Panc1 (cell line): ENCODE measurements around the gene DENND11. TPM values are rescaled to one million over a fixed set of nuclear protein-coding genes. Genes with fewer than 3 reads are reported as not detected.

ENCODE experiments used
- ATAC-seq: fragments of 200-7000 bp; cut with Tn5 transposase; 2 replicates; pipeline ENCODE4 v1.9.1; 2020; ENCODE audit warnings: mild to moderate bottlenecking, moderate library complexity
- BruUV-seq: library from RNA; stranded (reverse); fragments of 400-500 nt; replicated peaks from 2 replicates; lab custom pipeline; 2021; lab: Mats Ljungman, UMichigan
- CTCF ChIA-PET: fragments of 300-600 bp; sonication (Branson Sonifier 250); formaldehyde crosslinking; loops from one replicate; lab custom pipeline; 2022; ENCODE audit warnings: antibody characterized with exemption; lab: Charles Lee
- POLR2A ChIA-PET: fragments of 300-600 bp; sonication (Branson Sonifier 250); formaldehyde crosslinking; loops from one replicate; lab custom pipeline; 2022; ENCODE audit warnings: antibody characterized with exemption; lab: Charles Lee
- DNase-seq: peaks from one replicate; pipeline ENCODE4 v3.0.0-alpha.2; 2010; ENCODE audit warnings: low read depth, low spot score
- H3K27ac ChIP-seq: 2 replicates; pipeline ENCODE4 v1.5.1; 2011; ENCODE audit warnings: mild to moderate bottlenecking, low read length, inconsistent platforms
- H3K27me3 ChIP-seq: fragments of 200-500 bp; sonication (Bioruptor generic); 2 replicates; pipeline ENCODE4 v1.6.0; 2014; ENCODE audit warnings: low read length, inconsistent platforms; ENCODE audit not compliant: control insufficient read depth, insufficient read depth
- H3K36me3 ChIP-seq: fragments of 200-500 bp; sonication (Bioruptor generic); 2 replicates; pipeline ENCODE4 v1.5.1; 2014; ENCODE audit warnings: inconsistent platforms, mild to moderate bottlenecking, low read length, moderate library complexity; ENCODE audit not compliant: control insufficient read depth, insufficient read depth
- H3K4me1 ChIP-seq: 2 replicates; pipeline ENCODE4 v1.5.1; 2011; ENCODE audit warnings: inconsistent platforms, mild to moderate bottlenecking, low read length, moderate library complexity; ENCODE audit not compliant: control insufficient read depth, insufficient read depth
- H3K4me3 ChIP-seq, 2 experiments: 2 replicates each; pipeline ENCODE4 v1.5.1; 2011 to 2012; ENCODE audit warnings: low read depth in 2 of 2, low read length in 2 of 2, mild to moderate bottlenecking in 2 of 2, inconsistent platforms in 1 of 2, moderate library complexity in 1 of 2
- H3K9me3 ChIP-seq: fragments of 200-500 bp; sonication (Bioruptor generic); 2 replicates; pipeline ENCODE4 v1.5.1; 2014; ENCODE audit warnings: low read depth, mild to moderate bottlenecking, inconsistent platforms, low read length, moderate library complexity; ENCODE audit not compliant: control insufficient read depth, insufficient read depth
- POLR2AphosphoS5 ChIP-seq: IDR thresholded peaks from 2 replicates; pipeline ENCODE4 v1.6.1; 2012; ENCODE audit warnings: mild to moderate bottlenecking, low read depth, low read length, moderate library complexity
- SIN3A ChIP-seq: IDR thresholded peaks from 2 replicates; pipeline ENCODE4 v1.6.1; 2012; ENCODE audit warnings: low read depth, mild to moderate bottlenecking, low read length, moderate library complexity, borderline replicate concordance; ENCODE audit not compliant: insufficient read depth
- TCF7L2 ChIP-seq: IDR thresholded peaks from 2 replicates; pipeline ENCODE4 v1.6.1; 2011; ENCODE audit warnings: mild to moderate bottlenecking, low read depth, low read length, inconsistent platforms
- in situ Hi-C: cut with HindIII; loops from 2 replicates; pipeline ENCODE4 v1.10.0; 2016; ENCODE audit warnings: low sequenced_read_pairs, low pct_unique_long_range_greater_than_20kb
- intact Hi-C: fragments of 100-400 bp; cut with micrococcal nuclease; formaldehyde crosslinking; loops from one replicate; pipeline ENCODE4 v1.10.0; 2022; ENCODE audit not compliant: unreplicated experiment
- total RNA-seq: library from RNA; stranded (reverse); gene quantifications from one replicate; pipeline ENCODE4 v1.2.1, GENCODE V29; 2021; ENCODE audit not compliant: unreplicated experiment
- TF ChIP-seq, protein P1 (sequence below): fragments of 450-650 bp; IDR thresholded peaks from 2 replicates; pipeline ENCODE4 v1.5.1; 2017; ENCODE audit warnings: mild to moderate bottlenecking
- TF ChIP-seq, protein P2 (sequence below), 2 experiments: IDR thresholded peaks; 2 replicates each; pipeline ENCODE4 v1.6.1; 2011 to 2012; ENCODE audit warnings: low read depth in 2 of 2, control low read depth in 1 of 2, low read length in 1 of 2, mild to moderate bottlenecking in 1 of 2, moderate library complexity in 1 of 2; ENCODE audit not compliant: insufficient read depth in 1 of 2

Gene DENND11
- total RNA-seq, 1 experiment from 2014 or later, result 10.4 TPM

DNA sequence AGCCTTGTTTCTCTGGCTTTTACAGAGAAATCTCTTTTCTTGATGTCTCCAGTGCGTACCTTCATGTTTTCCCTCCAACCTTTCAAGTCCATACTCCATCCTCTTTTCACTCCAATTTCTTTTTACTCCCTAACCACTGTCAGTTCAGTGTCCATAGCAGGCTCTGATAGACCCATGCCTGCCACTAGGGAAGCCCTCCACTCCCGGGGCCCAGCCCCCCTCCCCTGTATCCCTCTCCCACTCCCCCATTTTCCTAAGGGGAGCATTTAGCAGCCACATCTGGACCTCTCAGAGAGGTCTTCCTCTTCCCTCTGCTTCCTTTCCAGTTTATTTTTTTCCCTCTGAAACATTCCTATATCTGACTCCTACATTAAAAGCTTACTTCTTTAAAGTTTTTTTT is 33.1 kb downstream of the DENND11 start:
- Histone ChIP-seq H3K27me3 (no peaks in the 10 kb centered on the region), H3K27ac (no peak overlapping the region), H3K9me3 (no peaks in the 10 kb centered on the region), H3K4me3 (no peak overlapping the region), H3K36me3 (no peaks in the 10 kb centered on the region), H3K4me1 (no peaks in the 10 kb centered on the region)
- TF ChIP-seq, protein P1, sequence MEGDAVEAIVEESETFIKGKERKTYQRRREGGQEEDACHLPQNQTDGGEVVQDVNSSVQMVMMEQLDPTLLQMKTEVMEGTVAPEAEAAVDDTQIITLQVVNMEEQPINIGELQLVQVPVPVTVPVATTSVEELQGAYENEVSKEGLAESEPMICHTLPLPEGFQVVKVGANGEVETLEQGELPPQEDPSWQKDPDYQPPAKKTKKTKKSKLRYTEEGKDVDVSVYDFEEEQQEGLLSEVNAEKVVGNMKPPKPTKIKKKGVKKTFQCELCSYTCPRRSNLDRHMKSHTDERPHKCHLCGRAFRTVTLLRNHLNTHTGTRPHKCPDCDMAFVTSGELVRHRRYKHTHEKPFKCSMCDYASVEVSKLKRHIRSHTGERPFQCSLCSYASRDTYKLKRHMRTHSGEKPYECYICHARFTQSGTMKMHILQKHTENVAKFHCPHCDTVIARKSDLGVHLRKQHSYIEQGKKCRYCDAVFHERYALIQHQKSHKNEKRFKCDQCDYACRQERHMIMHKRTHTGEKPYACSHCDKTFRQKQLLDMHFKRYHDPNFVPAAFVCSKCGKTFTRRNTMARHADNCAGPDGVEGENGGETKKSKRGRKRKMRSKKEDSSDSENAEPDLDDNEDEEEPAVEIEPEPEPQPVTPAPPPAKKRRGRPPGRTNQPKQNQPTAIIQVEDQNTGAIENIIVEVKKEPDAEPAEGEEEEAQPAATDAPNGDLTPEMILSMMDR, result no peak
- no peak for TF ChIP-seq POLR2AphosphoS5
- TF ChIP-seq TCF7L2, result no peak
- TF ChIP-seq SIN3A, result no peak
- TF ChIP-seq, protein P2, sequence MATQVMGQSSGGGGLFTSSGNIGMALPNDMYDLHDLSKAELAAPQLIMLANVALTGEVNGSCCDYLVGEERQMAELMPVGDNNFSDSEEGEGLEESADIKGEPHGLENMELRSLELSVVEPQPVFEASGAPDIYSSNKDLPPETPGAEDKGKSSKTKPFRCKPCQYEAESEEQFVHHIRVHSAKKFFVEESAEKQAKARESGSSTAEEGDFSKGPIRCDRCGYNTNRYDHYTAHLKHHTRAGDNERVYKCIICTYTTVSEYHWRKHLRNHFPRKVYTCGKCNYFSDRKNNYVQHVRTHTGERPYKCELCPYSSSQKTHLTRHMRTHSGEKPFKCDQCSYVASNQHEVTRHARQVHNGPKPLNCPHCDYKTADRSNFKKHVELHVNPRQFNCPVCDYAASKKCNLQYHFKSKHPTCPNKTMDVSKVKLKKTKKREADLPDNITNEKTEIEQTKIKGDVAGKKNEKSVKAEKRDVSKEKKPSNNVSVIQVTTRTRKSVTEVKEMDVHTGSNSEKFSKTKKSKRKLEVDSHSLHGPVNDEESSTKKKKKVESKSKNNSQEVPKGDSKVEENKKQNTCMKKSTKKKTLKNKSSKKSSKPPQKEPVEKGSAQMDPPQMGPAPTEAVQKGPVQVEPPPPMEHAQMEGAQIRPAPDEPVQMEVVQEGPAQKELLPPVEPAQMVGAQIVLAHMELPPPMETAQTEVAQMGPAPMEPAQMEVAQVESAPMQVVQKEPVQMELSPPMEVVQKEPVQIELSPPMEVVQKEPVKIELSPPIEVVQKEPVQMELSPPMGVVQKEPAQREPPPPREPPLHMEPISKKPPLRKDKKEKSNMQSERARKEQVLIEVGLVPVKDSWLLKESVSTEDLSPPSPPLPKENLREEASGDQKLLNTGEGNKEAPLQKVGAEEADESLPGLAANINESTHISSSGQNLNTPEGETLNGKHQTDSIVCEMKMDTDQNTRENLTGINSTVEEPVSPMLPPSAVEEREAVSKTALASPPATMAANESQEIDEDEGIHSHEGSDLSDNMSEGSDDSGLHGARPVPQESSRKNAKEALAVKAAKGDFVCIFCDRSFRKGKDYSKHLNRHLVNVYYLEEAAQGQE (IDR thresholded peaks at IDR 0.05; ENCODE audit: insufficient read depth in 1 of 2, low read depth in 2 of 2, low read length in 1 of 2), result no peak
- intact Hi-C loops, result no loop called here
- CTCF ChIA-PET, result no interaction called here
- ATAC-seq, result no peak
- no peak for DNase-seq
- POLR2A ChIA-PET, result no interaction called here
- no TSS peak for BruUV-seq
- in situ Hi-C loops, result no loop called here

DNA sequence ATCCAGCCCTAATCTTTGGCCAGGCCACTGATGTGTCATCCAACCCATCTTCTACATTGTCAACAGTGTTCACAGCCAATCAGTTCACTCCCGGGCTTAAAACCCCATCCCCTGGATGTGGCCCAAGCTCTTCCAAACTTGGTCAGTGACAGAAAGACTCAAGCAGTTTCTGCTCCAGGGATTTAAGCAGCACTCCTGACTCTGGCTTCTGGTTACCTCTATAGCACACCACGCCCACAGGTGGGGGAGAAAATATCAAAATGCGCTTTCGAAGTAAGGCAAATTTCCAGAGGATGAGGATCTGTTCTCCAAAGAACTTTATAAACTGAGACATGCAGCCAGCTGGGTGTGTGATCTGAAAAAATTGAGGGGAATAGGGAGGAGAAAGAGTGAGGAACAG is 35.9 kb downstream of the DENND11 start:
- Histone ChIP-seq H3K9me3 (no peaks in the 10 kb centered on the region), H3K27ac (no peak overlapping the region), H3K4me3 (no peak overlapping the region), H3K36me3 (no peaks in the 10 kb centered on the region), H3K27me3 (no peaks in the 10 kb centered on the region), H3K4me1 (no peaks in the 10 kb centered on the region)
- intact Hi-C loops (no loop called here), in situ Hi-C loops (no loop called here)
- CTCF ChIA-PET, result no interaction called here
- no peak for DNase-seq
- BruUV-seq, result no TSS peak
- TF ChIP-seq, protein P2 (IDR thresholded peaks at IDR 0.05; ENCODE audit: insufficient read depth in 1 of 2, low read depth in 2 of 2, low read length in 1 of 2), result no peak
- TF ChIP-seq POLR2AphosphoS5 (no peak), TCF7L2 (no peak), SIN3A (no peak)
- TF ChIP-seq, protein P1, result no peak
- ATAC-seq, result no peak
- POLR2A ChIA-PET, result no interaction called here
